ENCODE data around the gene ARPC5L. TPM values are rescaled to one million over a fixed set of nuclear protein-coding genes. Genes with fewer than 3 reads are reported as not detected.

ARPC5L gene
- total RNA-seq, 1 donor from 2014 or later: 36.3 TPM

GRCh38 chr9:124881138-124881743 is 19.3 kb downstream of the ARPC5L start:
- no peaks in the 10 kb centered on the region for H3K27me3 ChIP-seq (ENCODE audit: control insufficient read depth, insufficient read depth, low read length)
- TF ChIP-seq CTCF (IDR thresholded peaks at IDR 0.05; ENCODE audit: insufficient read depth, low read length, poor library complexity, severe bottlenecking): no peak
- DNase-seq (ENCODE audit: low read depth): no peak
- H3K4me3 ChIP-seq (ENCODE audit: low read depth, low read length): no peak overlapping the region
- peaks cover 1% of the 10 kb centered on the region for H3K36me3 ChIP-seq (ENCODE audit: control insufficient read depth, insufficient read depth, low read length)

GRCh38 chr9:124882231-124882630 is 20.3 kb downstream of the ARPC5L start:
- no peak for DNase-seq (ENCODE audit: low read depth)
- no peak overlapping the region for H3K4me3 ChIP-seq (ENCODE audit: low read depth, low read length)
- no peak for TF ChIP-seq CTCF (IDR thresholded peaks at IDR 0.05; ENCODE audit: insufficient read depth, low read length, poor library complexity, severe bottlenecking)
- H3K27me3 ChIP-seq (ENCODE audit: control insufficient read depth, insufficient read depth, low read length): no peaks in the 10 kb centered on the region
- H3K36me3 ChIP-seq (ENCODE audit: control insufficient read depth, insufficient read depth, low read length): peaks cover 1% of the 10 kb centered on the region

- Histone ChIP-seq H3K36me3 (ENCODE audit: control insufficient read depth, insufficient read depth, low read length) (peaks cover 2% of the 10 kb centered on the region), H3K4me3 (ENCODE audit: low read depth, low read length) (no peak overlapping the region), H3K27me3 (ENCODE audit: control insufficient read depth, insufficient read depth, low read length) (no peaks in the 10 kb centered on the region)
- no peak for DNase-seq (ENCODE audit: low read depth)
- no peak for TF ChIP-seq CTCF (IDR thresholded peaks at IDR 0.05; ENCODE audit: insufficient read depth, low read length, poor library complexity, severe bottlenecking)
Measured at GRCh38 chr9:124884376-124884775, 22.4 kb downstream of the ARPC5L start.

- Histone ChIP-seq H3K27me3 (ENCODE audit: control insufficient read depth, insufficient read depth, low read length) (no peaks in the 10 kb centered on the region), H3K36me3 (ENCODE audit: control insufficient read depth, insufficient read depth, low read length) (peaks cover 2% of the 10 kb centered on the region), H3K4me3 (ENCODE audit: low read depth, low read length) (no peak overlapping the region)
- TF ChIP-seq CTCF (IDR thresholded peaks at IDR 0.05; ENCODE audit: insufficient read depth, low read length, poor library complexity, severe bottlenecking): no peak
- no peak for DNase-seq (ENCODE audit: low read depth)
Measured at GRCh38 chr9:124885551-124885950, 23.6 kb downstream of the ARPC5L start.

- peaks cover 2% of the 10 kb centered on the region for H3K36me3 ChIP-seq (ENCODE audit: control insufficient read depth, insufficient read depth, low read length)
- no peak for TF ChIP-seq CTCF (IDR thresholded peaks at IDR 0.05; ENCODE audit: insufficient read depth, low read length, poor library complexity, severe bottlenecking)
- no peaks in the 10 kb centered on the region for H3K27me3 ChIP-seq (ENCODE audit: control insufficient read depth, insufficient read depth, low read length)
- DNase-seq (ENCODE audit: low read depth): no peak
- H3K4me3 ChIP-seq (ENCODE audit: low read depth, low read length): no peak overlapping the region
Measured at GRCh38 chr9:124886461-124886860, 24.5 kb downstream of the ARPC5L start.

GRCh38 chr9:124886866-124887492 is 25.0 kb downstream of the ARPC5L start:
- H3K4me3 ChIP-seq (ENCODE audit: low read depth, low read length): no peak overlapping the region
- H3K27me3 ChIP-seq (ENCODE audit: control insufficient read depth, insufficient read depth, low read length): no peaks in the 10 kb centered on the region
- peaks cover 2% of the 10 kb centered on the region for H3K36me3 ChIP-seq (ENCODE audit: control insufficient read depth, insufficient read depth, low read length)
- no peak for TF ChIP-seq CTCF (IDR thresholded peaks at IDR 0.05; ENCODE audit: insufficient read depth, low read length, poor library complexity, severe bottlenecking)
- DNase-seq (ENCODE audit: low read depth): no peak

All from kidney epithelial cell (primary cell).